ENCODE measurements around the gene CD44.

Gene CD44

GRCh38 chr11:35173616-35174566, 34.9 kb downstream of the CD44 start:
- Histone ChIP-seq H4K20me1 (peaks cover 21 to 96% (median 84%) of the 10 kb centered on the region in 11 experiments; a peak in 18 of 22 replicates), H3K9ac (peak overlapping the region in 5 of 11 experiments; percentile 2 to 47 (median 40); a peak in 3 of 22 replicates), H3K9me3 (replicated peaks in 1 of 11) (peaks cover 0 to 20% (median 2%) of the 10 kb centered on the region in 11 experiments; a peak in 8 of 22 replicates), H3K27ac (peak overlapping the region; percentile 26 to 75 (median 64); a peak in 21 of 22 replicates), H3K36me3 (peaks cover 38 to 98% (median 87%) of the 10 kb centered on the region in 11 experiments), H3K4me3 (no peak overlapping the region), H3K4me2 (peak overlapping the region; percentile 60 to 89 (median 80)), H3K4me1 (peaks cover 36 to 76% (median 59%) of the 10 kb centered on the region in 10 experiments), H3K27me3 (no peaks in the 10 kb centered on the region)
- no peak for TF ChIP-seq Cebpa-rat (IDR thresholded peaks at IDR 0.05)

- no peak overlapping the region; a peak in 1 of 22 replicates for H3K9ac ChIP-seq
- H3K4me2 ChIP-seq: peak overlapping the region; percentile 60 to 89 (median 80)
- peaks cover 24 to 99% (median 92%) of the 10 kb centered on the region in 11 experiments; a peak in 18 of 22 replicates for H4K20me1 ChIP-seq
- peaks cover 0 to 19% (median 0%) of the 10 kb centered on the region in 11 experiments; a peak in 7 of 22 replicates for H3K9me3 ChIP-seq (replicated peaks in 1 of 11)
- H3K4me1 ChIP-seq: peaks cover 36 to 75% (median 53%) of the 10 kb centered on the region in 10 experiments
- peak overlapping the region; percentile 3 to 75 (median 64); a peak in 18 of 22 replicates for H3K27ac ChIP-seq
- H3K4me3 ChIP-seq: no peak overlapping the region
- no peak for TF ChIP-seq Cebpa-rat (IDR thresholded peaks at IDR 0.05)
- no peaks in the 10 kb centered on the region for H3K27me3 ChIP-seq
- peaks cover 38 to 98% (median 87%) of the 10 kb centered on the region in 11 experiments for H3K36me3 ChIP-seq
These were observed 35.7 kb downstream of the CD44 start for GRCh38 chr11:35174666-35175065.

GRCh38 chr11:35177370-35177769, 38.4 kb downstream of the CD44 start:
- Histone ChIP-seq H3K27ac (no peak overlapping the region), H3K4me1 (peaks cover 27 to 51% (median 28%) of the 10 kb centered on the region in 10 experiments), H3K9ac (no peak overlapping the region), H3K4me3 (no peak overlapping the region), H3K9me3 (replicated peaks in 1 of 11) (no peaks in the 10 kb centered on the region), H3K36me3 (peaks cover 57 to 94% (median 82%) of the 10 kb centered on the region in 11 experiments), H3K4me2 (no peak overlapping the region), H3K27me3 (no peaks in the 10 kb centered on the region), H4K20me1 (peaks cover 16 to 90% (median 81%) of the 10 kb centered on the region in 11 experiments; a peak in 18 of 22 replicates)
- no peak for TF ChIP-seq Cebpa-rat (IDR thresholded peaks at IDR 0.05)

- H3K4me1 ChIP-seq: peaks cover 18 to 42% (median 19%) of the 10 kb centered on the region in 10 experiments
- no peaks in the 10 kb centered on the region for H3K9me3 ChIP-seq (replicated peaks in 1 of 11)
- peaks cover 66 to 96% (median 87%) of the 10 kb centered on the region in 11 experiments for H3K36me3 ChIP-seq
- H3K27ac ChIP-seq: no peak overlapping the region; a peak in 1 of 22 replicates
- H4K20me1 ChIP-seq: peaks cover 13 to 90% (median 77%) of the 10 kb centered on the region in 11 experiments; a peak in 18 of 22 replicates
- H3K4me3 ChIP-seq: no peak overlapping the region
- H3K9ac ChIP-seq: no peak overlapping the region
- H3K27me3 ChIP-seq: no peaks in the 10 kb centered on the region
- 0 out of 22 replicates have a peak, but pooled peaks of 1 of the 11 experiments have one; percentile 19 for TF ChIP-seq Cebpa-rat (IDR thresholded peaks at IDR 0.05)
- no peak overlapping the region for H3K4me2 ChIP-seq
These were observed 39.3 kb downstream of the CD44 start for GRCh38 chr11:35178067-35178805.

- no peak overlapping the region for H3K9ac ChIP-seq
- H4K20me1 ChIP-seq: peaks cover 9 to 90% (median 77%) of the 10 kb centered on the region in 11 experiments; a peak in 18 of 22 replicates
- no peaks in the 10 kb centered on the region for H3K9me3 ChIP-seq (replicated peaks in 1 of 11)
- H3K27ac ChIP-seq: no peak overlapping the region
- peaks cover 72 to 96% (median 89%) of the 10 kb centered on the region in 11 experiments for H3K36me3 ChIP-seq
- no peak overlapping the region for H3K4me2 ChIP-seq
- no peak overlapping the region for H3K4me3 ChIP-seq
- peaks cover 12 to 36% (median 13%) of the 10 kb centered on the region in 10 experiments for H3K4me1 ChIP-seq
- no peaks in the 10 kb centered on the region for H3K27me3 ChIP-seq
- no peak for TF ChIP-seq Cebpa-rat (IDR thresholded peaks at IDR 0.05)
These were observed 39.9 kb downstream of the CD44 start for GRCh38 chr11:35178873-35179272.

- Histone ChIP-seq H3K27ac (no peak overlapping the region), H3K9ac (no peak overlapping the region), H4K20me1 (peaks cover 5 to 90% (median 75%) of the 10 kb centered on the region in 11 experiments; a peak in 18 of 22 replicates), H3K9me3 (replicated peaks in 1 of 11) (no peaks in the 10 kb centered on the region), H3K4me3 (no peak overlapping the region), H3K36me3 (peaks cover 79 to 96% (median 89%) of the 10 kb centered on the region in 11 experiments), H3K4me2 (no peak overlapping the region), H3K27me3 (no peaks in the 10 kb centered on the region), H3K4me1 (peaks cover 5 to 28% (median 6%) of the 10 kb centered on the region in 10 experiments)
- TF ChIP-seq Cebpa-rat (IDR thresholded peaks at IDR 0.05): no peak
These were observed 40.6 kb downstream of the CD44 start for GRCh38 chr11:35179466-35180135.

GRCh38 chr11:35180317-35181233, 41.6 kb downstream of the CD44 start:
- TF ChIP-seq Cebpa-rat (IDR thresholded peaks at IDR 0.05): no peak
- H3K27ac ChIP-seq: no peak overlapping the region; a peak in 1 of 22 replicates
- H3K4me2 ChIP-seq: no peak overlapping the region
- no peak overlapping the region for H3K4me3 ChIP-seq
- no peaks in the 10 kb centered on the region for H3K27me3 ChIP-seq
- no peaks in the 10 kb centered on the region for H3K9me3 ChIP-seq (replicated peaks in 1 of 11)
- peaks cover 5 to 90% (median 75%) of the 10 kb centered on the region in 11 experiments; a peak in 18 of 22 replicates for H4K20me1 ChIP-seq
- H3K9ac ChIP-seq: no peak overlapping the region
- peaks cover 89 to 96% (median 92%) of the 10 kb centered on the region in 11 experiments for H3K36me3 ChIP-seq
- H3K4me1 ChIP-seq: peaks cover 0 to 25% (median 0%) of the 10 kb centered on the region in 10 experiments; a peak in 7 of 20 replicates

Data from BLaER1 treated with 17β-estradiol and CSF1 and Interleukin-3, amounts not matched to agents 10 nM and 100 nM (cell line).